Neuronal stem cell (in vitro differentiated cells): ENCODE results near the gene ENAM.
A peak's percentile ranks its signal among the peaks of the same experiment; 100 is the strongest.

ENCODE experiments used
- DNase-seq: peaks from one replicate; pipeline ENCODE4 v3.0.0-alpha.2; 2013; ENCODE audit warnings: low spot score
- H2AFZ ChIP-seq: one replicate; pipeline ENCODE4 v1.6.1; 2013; ENCODE audit warnings: mild to moderate bottlenecking, low read length, inconsistent platforms
- H2AK5ac ChIP-seq: 2 replicates; pipeline ENCODE4 v1.6.1; 2013; ENCODE audit warnings: low read depth, mild to moderate bottlenecking, inconsistent platforms, low read length, moderate library complexity, mixed read lengths
- H2BK120ac ChIP-seq: 2 replicates; pipeline ENCODE4 v1.6.1; 2013; ENCODE audit warnings: low read depth, mild to moderate bottlenecking, inconsistent platforms, low read length, moderate library complexity, mixed read lengths
- H2BK12ac ChIP-seq: one replicate; pipeline ENCODE4 v1.6.1; 2013; ENCODE audit warnings: low read length, inconsistent platforms
- H2BK15ac ChIP-seq: 2 replicates; pipeline ENCODE4 v1.6.1; 2013; ENCODE audit warnings: mild to moderate bottlenecking, low read length, inconsistent platforms, mixed read lengths
- H2BK5ac ChIP-seq: one replicate; pipeline ENCODE4 v1.6.1; 2013; ENCODE audit warnings: inconsistent platforms, mild to moderate bottlenecking, low read length, moderate library complexity
- H3K14ac ChIP-seq: one replicate; pipeline ENCODE4 v1.6.1; 2013; ENCODE audit warnings: low read length, inconsistent platforms
- H3K18ac ChIP-seq: 2 replicates; pipeline ENCODE4 v1.6.1; 2013; ENCODE audit warnings: low read length, inconsistent platforms
- H3K23ac ChIP-seq: 2 replicates; pipeline ENCODE4 v1.6.1; 2013; ENCODE audit warnings: low read depth, mild to moderate bottlenecking, mixed read lengths, low read length, inconsistent platforms; ENCODE audit not compliant: poor library complexity
- H3K27ac ChIP-seq: replicated peaks from 3 replicates; pipeline ENCODE4 v1.5.1; 2013; ENCODE audit warnings: low read length, inconsistent platforms
- H3K27me3 ChIP-seq, 3 experiments: 2 replicates each; pipeline ENCODE4 v1.6.1; 2013; ENCODE audit warnings: low read length in 3 of 3, mild to moderate bottlenecking in 2 of 3, inconsistent platforms in 1 of 3, low read depth in 1 of 3, mixed read lengths in 1 of 3, moderate library complexity in 1 of 3; ENCODE audit not compliant: control insufficient read depth in 3 of 3, insufficient read depth in 3 of 3
- H3K36me3 ChIP-seq, 2 donors: replicated peaks in 1 of 2; 2 replicates each; pipeline ENCODE4 v1.6.1; 2013; ENCODE audit warnings: low read length in 2 of 2; ENCODE audit not compliant: control insufficient read depth in 2 of 2, insufficient read depth in 2 of 2
- H3K4ac ChIP-seq: 2 replicates; pipeline ENCODE4 v1.6.1; 2013; ENCODE audit warnings: inconsistent platforms, mild to moderate bottlenecking, low read length, moderate library complexity
- H3K4me1 ChIP-seq, 2 donors: 1 replicate in 1 of 2; 2 replicates in 1 of 2; pipeline ENCODE4 v1.6.1; 2013; ENCODE audit warnings: low read length in 2 of 2, low read depth in 1 of 2; ENCODE audit not compliant: control insufficient read depth in 2 of 2, insufficient read depth in 1 of 2
- H3K4me2 ChIP-seq: one replicate; pipeline ENCODE4 v1.6.1; 2013; ENCODE audit warnings: mild to moderate bottlenecking, low read length, inconsistent platforms; ENCODE audit not compliant: insufficient read depth, poor library complexity, severe bottlenecking
- H3K4me3 ChIP-seq, 2 donors: 2 replicates each; pipeline ENCODE4 v1.5.1; 2013; ENCODE audit warnings: low read length in 2 of 2, mild to moderate bottlenecking in 2 of 2, inconsistent platforms in 1 of 2, moderate library complexity in 1 of 2
- H3K79me1 ChIP-seq: one replicate; pipeline ENCODE4 v1.6.1; 2013; ENCODE audit warnings: low read depth, mild to moderate bottlenecking, inconsistent platforms, low read length, moderate library complexity
- H3K9ac ChIP-seq: one replicate; pipeline ENCODE4 v1.6.1; 2013; ENCODE audit warnings: mild to moderate bottlenecking, low read depth, low read length, inconsistent platforms; ENCODE audit not compliant: poor library complexity
- H3K9me3 ChIP-seq, 2 donors: replicated peaks in 1 of 2; 2 replicates each; pipeline versions ENCODE3 to v1.6.1; 2013; ENCODE audit warnings: low read length in 2 of 2, mild to moderate bottlenecking in 2 of 2, inconsistent platforms in 1 of 2, low read depth in 1 of 2, mixed read lengths in 1 of 2, moderate library complexity in 1 of 2; ENCODE audit not compliant: control insufficient read depth in 2 of 2, insufficient read depth in 1 of 2
- H4K8ac ChIP-seq: one replicate; pipeline ENCODE4 v1.6.1; 2013; ENCODE audit warnings: low read depth, mild to moderate bottlenecking, inconsistent platforms, low read length, moderate library complexity
- H4K91ac ChIP-seq: one replicate; pipeline ENCODE4 v1.6.1; 2013; ENCODE audit warnings: low read length, low read depth, mild to moderate bottlenecking, inconsistent platforms; ENCODE audit not compliant: poor library complexity
- WGBS, 2 donors: extraction: QIAGEN DNeasy Blood & Tissue Kit; methylation state at CpG; one replicate each; pipeline ENCODE4 v1.1.7; 2013; ENCODE audit warnings: missing lambda C conversion rate in 2 of 2, mixed read lengths in 1 of 2; ENCODE audit not compliant: insufficient read length in 2 of 2, insufficient replicate concordance in 1 of 2; ENCODE audit errors: extremely low coverage in 2 of 2; 5-methylcytosine and 5-hydroxymethylcytosine counted together

ENAM gene

DNA sequence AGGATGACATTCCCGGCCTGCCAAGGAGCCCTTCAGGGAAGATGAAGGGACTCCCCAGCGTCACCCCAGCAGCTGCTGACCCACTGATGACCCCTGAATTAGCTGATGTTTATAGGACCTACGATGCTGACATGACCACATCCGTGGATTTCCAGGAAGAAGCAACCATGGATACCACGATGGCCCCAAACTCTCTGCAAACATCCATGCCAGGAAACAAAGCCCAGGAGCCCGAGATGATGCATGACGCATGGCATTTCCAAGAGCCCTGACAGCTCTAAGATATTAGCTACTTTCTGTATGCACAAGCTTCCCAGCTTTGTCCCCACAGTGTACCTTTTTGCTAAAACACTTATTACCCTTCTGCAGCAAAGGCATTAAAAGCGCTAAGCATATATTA, 22.1 kb upstream of the ENAM start:
- H2BK120ac ChIP-seq: no peak overlapping the region
- H3K9ac ChIP-seq: no peak overlapping the region
- WGBS, 2 donors: no CpG with 5 or more reads among the region's 8 CpGs
- no peak overlapping the region for H3K14ac ChIP-seq
- no peaks in the 10 kb centered on the region for H3K79me1 ChIP-seq
- no peak overlapping the region for H3K4ac ChIP-seq
- no peak overlapping the region for H4K8ac ChIP-seq
- no peak for DNase-seq
- H3K4me1 ChIP-seq: peaks cover 0 to 4% of the 10 kb centered on the region in 2 donors
- no peak overlapping the region for H3K4me3 ChIP-seq
- no peak overlapping the region for H2BK12ac ChIP-seq
- H2AK5ac ChIP-seq: no peak overlapping the region
- H3K23ac ChIP-seq: no peak overlapping the region
- no peak overlapping the region for H3K4me2 ChIP-seq
- H3K36me3 ChIP-seq: no peaks in the 10 kb centered on the region
- H4K91ac ChIP-seq: no peak overlapping the region
- H2BK15ac ChIP-seq: no peak overlapping the region
- H3K18ac ChIP-seq: peak overlapping the region; percentile 57
- H2BK5ac ChIP-seq: no peak overlapping the region
- no peaks in the 10 kb centered on the region for H3K27me3 ChIP-seq
- no peak overlapping the region for H2AFZ ChIP-seq
- H3K27ac ChIP-seq: no peak overlapping the region
- no peaks in the 10 kb centered on the region for H3K9me3 ChIP-seq

DNA sequence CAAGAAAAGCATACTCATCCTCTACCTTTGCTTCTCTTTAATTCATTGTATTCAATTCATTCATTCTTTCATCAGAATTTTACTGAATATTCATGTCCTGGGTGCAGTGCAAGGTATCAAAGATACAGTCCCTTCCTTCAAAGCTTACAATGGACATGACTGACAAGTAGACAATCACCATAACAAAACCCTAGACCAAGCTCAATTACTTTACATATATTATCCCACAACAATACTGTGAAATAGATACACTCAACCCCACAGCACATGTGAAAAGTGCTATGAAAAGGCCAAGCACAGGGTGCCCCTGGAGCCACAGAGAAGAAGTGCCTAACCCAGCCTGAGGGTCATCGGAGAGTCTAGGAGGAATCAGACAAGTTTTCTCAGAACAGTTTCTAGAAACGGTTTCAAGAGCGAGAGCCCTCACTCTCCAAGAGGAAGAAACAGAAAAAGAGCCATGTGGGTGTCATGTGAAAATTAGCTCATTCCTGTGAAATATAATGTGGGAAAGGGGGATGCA, 21.1 kb upstream of the ENAM start:
- H3K36me3 ChIP-seq: no peaks in the 10 kb centered on the region
- H2AFZ ChIP-seq: no peak overlapping the region
- H3K79me1 ChIP-seq: no peaks in the 10 kb centered on the region
- H4K91ac ChIP-seq: no peak overlapping the region
- no peak overlapping the region for H3K4ac ChIP-seq
- no peaks in the 10 kb centered on the region for H3K9me3 ChIP-seq
- no peak overlapping the region for H2BK5ac ChIP-seq
- no peak overlapping the region for H3K27ac ChIP-seq
- no peak overlapping the region for H2BK12ac ChIP-seq
- no peak overlapping the region for H3K23ac ChIP-seq
- H3K18ac ChIP-seq: no peak overlapping the region
- no peak overlapping the region for H4K8ac ChIP-seq
- H2BK15ac ChIP-seq: no peak overlapping the region
- no peak overlapping the region for H3K4me2 ChIP-seq
- no peak overlapping the region for H2AK5ac ChIP-seq
- H3K27me3 ChIP-seq: no peaks in the 10 kb centered on the region
- WGBS, 2 donors: no CpG with 5 or more reads among the region's 3 CpGs
- H3K4me1 ChIP-seq: peaks cover 0 to 4% of the 10 kb centered on the region in 2 donors
- no peak overlapping the region for H2BK120ac ChIP-seq
- no peak for DNase-seq
- no peak overlapping the region for H3K9ac ChIP-seq
- no peak overlapping the region for H3K14ac ChIP-seq
- no peak overlapping the region for H3K4me3 ChIP-seq

DNA sequence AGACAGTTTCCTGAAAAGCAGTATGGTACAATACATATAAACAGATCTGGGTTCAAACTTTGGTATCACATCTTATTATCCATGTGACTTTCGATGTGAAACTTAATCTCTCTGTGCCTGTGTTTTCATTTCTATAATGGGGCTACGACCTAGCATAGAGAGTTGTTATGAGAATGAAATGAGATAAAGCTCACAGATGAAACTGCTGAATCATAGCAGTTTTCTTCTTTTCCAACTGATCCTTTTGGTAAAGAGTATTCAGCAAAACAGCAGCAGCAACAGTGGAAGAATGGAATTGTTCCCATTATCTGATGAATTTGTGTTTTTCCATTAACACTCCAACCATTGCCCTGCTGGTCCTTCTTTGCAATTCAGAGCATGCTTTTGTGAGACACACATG, 20.2 kb upstream of the ENAM start:
- Histone ChIP-seq H3K27ac (no peak overlapping the region), H3K9ac (no peak overlapping the region), H3K4me1 (peaks cover 0 to 4% of the 10 kb centered on the region in 2 donors), H4K8ac (no peak overlapping the region), H3K18ac (no peak overlapping the region), H3K79me1 (no peaks in the 10 kb centered on the region), H2AK5ac (no peak overlapping the region), H3K27me3 (no peaks in the 10 kb centered on the region), H3K4ac (no peak overlapping the region), H2BK12ac (no peak overlapping the region), H3K14ac (no peak overlapping the region), H2BK120ac (no peak overlapping the region), H3K4me2 (no peak overlapping the region), H2BK15ac (no peak overlapping the region), H2BK5ac (no peak overlapping the region), H3K36me3 (no peaks in the 10 kb centered on the region), H3K9me3 (no peaks in the 10 kb centered on the region), H2AFZ (no peak overlapping the region), H3K23ac (no peak overlapping the region), H3K4me3 (no peak overlapping the region), H4K91ac (no peak overlapping the region)
- DNase-seq: no peak
- WGBS, 2 donors: no CpG with 5 or more reads among the region's 2 CpGs

DNA sequence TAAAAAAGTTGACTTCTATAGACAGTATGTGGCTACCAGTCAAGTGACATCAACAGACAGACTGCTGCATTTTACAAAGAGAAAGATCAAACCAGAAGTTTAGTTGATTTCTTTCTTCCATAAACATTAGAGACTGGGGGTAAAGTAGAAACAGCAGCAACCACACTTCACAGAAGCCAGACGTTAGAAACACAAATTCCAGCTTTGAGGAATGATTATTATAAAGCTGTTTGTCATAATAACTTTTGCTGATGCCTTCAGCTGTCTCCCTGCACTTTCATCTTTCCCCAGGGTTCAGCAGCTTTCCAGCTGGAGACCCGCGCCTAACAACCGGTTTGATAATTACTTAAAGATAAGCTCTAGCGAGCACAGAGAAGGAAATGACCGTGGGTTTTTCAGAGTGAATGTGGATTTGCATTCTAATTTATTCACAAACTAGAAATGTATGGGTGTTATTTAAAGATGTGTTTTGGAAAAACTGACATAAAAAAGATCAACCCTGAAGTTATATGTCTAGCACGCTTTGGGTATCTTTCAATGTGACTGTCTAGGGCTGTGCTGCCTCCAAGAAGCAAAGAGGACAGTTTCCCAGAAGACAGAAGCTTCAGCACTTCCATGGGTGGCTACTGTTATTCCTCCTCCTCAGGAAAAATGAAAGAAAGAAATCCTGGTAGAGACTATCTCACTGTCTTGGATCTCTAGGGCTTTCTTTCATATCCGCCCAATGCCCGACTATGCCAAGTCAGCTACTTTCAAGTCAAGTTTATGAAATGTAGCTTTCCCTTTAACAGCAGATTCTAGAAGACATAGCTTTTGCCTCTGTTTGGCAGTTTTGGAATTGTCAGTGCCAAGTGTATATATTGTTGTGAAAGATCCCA, 15.0 kb upstream of the ENAM start:
- Histone ChIP-seq H2BK5ac (no peak overlapping the region), H3K27me3 (no peaks in the 10 kb centered on the region), H3K23ac (no peak overlapping the region), H4K8ac (no peak overlapping the region), H3K4me2 (no peak overlapping the region), H3K79me1 (no peaks in the 10 kb centered on the region), H2AK5ac (no peak overlapping the region), H2BK12ac (no peak overlapping the region), H3K4ac (no peak overlapping the region), H3K9ac (no peak overlapping the region), H3K4me1 (no peaks in the 10 kb centered on the region), H3K9me3 (no peaks in the 10 kb centered on the region), H3K36me3 (no peaks in the 10 kb centered on the region), H2BK15ac (no peak overlapping the region), H3K14ac (no peak overlapping the region), H4K91ac (no peak overlapping the region), H2BK120ac (no peak overlapping the region), H3K18ac (no peak overlapping the region), H3K27ac (no peak overlapping the region), H2AFZ (peak overlapping the region; percentile 61), H3K4me3 (no peak overlapping the region)
- no CpG with 5 or more reads among the region's 9 CpGs for WGBS, 2 donors
- no peak for DNase-seq
